HG03159 (cell line): Measurements from ENCODE around the gene TTC29.

Source experiments
- ATAC-seq: cut with Tn5 transposase; IDR thresholded peaks from one replicate; pipeline ENCODE4 v1.9.1; 2021; ENCODE audit warnings: mild to moderate bottlenecking, moderate library complexity; ENCODE audit not compliant: unreplicated experiment

Gene TTC29

GRCh38 chr4:146945556-146946374 is at the start of gene TTC29:
TTC29 (minus strand) TSS chr4:146945864; CDS start chr4:146939895, 5,969 bp downstream.
- ATAC-seq: peak; percentile 100

GRCh38 chr4:146981651-146982050 is 36.0 kb upstream of the TTC29 start:
- ATAC-seq: no peak

GRCh38 chr4:146978641-146979040 is 33.0 kb upstream of the TTC29 start:
- no peak for ATAC-seq

DNA sequence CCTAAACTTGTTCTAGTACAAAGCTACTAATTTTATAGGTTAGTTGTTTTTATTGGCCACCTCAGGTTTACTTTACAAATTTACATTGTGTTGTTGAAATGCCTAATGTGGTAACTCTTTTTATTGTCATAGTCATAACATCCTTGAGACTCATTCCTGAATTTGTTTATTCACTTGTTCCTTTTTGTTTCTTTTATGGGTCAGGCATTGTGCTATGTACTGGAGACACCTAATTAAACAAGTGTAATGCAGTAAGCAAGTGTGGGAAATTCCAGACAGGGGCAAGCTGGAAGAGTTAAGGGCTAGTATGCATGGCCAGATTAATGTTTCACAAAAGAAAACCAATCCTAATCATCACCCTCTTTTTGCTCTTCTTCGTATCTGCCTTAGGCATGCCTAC is 30.5 kb upstream of the TTC29 start:
- ATAC-seq: no peak

DNA sequence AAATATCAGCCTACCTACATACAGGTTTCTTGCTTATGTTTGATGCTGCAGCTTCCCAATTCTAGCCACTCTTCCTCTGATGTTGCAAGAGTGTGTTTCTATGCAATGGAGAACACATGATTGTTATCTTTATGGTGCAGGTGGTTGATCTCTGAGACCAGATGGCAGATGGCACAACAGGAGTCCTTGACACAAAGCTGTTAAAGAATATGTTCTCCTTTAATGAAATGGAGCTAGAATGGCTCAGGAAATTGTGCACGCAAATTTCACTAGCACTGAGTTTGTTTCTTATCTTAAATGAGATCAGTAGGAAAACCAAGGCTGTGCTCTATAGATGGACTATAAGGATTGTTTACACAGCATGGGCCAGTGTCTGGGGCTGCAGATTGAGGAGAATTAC is 29.9 kb upstream of the TTC29 start:
- no peak for ATAC-seq

- ATAC-seq: no peak
Measured at GRCh38 chr4:146975036-146975435, 29.4 kb upstream of the TTC29 start.

GRCh38 chr4:146972036-146972435 is 26.4 kb upstream of the TTC29 start:
- ATAC-seq: no peak

DNA sequence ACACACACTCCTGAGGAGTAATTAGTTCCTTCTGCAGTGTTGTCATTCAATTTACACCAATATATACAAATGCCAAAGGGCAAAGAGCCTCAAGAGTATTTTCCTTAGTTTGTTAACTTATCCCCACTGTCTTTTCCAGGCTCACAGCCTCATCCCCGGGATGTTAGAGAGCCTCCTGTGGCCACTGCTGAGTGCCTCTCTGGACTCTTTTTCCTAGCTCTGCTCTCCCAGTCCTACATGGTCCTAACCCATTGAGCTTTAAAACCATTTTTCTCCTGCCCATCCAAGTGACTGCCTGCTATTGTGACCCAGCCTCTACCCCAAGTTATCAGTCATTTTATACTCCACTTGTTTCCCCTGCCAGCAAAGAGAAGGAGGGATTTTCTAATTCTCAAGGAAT is 23.5 kb upstream of the TTC29 start:
- no peak for ATAC-seq

- no peak for ATAC-seq
Measured at GRCh38 chr4:146960634-146961033, 15.0 kb upstream of the TTC29 start.

DNA sequence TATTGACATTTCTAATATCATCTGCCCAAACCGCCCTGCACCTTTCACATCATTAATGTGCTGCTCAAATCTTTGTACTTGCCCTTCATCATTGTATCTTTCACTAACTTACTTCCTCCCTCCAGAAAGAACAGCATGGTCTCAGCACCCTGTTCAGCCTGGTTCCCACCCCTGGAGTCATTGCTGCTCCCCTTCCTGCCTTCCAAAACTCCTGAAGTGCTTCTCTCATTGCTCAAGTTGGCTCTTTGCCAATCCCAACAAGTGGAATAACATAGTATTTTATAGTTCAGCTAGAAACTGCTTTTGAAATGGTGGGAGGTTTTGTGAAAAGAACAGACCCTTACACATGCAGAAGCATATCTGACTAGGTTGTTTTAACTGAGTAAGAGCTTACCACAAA is 14.0 kb upstream of the TTC29 start:
- no peak for ATAC-seq

- no peak for ATAC-seq
Measured at GRCh38 chr4:146957237-146957636, 11.6 kb upstream of the TTC29 start.

DNA sequence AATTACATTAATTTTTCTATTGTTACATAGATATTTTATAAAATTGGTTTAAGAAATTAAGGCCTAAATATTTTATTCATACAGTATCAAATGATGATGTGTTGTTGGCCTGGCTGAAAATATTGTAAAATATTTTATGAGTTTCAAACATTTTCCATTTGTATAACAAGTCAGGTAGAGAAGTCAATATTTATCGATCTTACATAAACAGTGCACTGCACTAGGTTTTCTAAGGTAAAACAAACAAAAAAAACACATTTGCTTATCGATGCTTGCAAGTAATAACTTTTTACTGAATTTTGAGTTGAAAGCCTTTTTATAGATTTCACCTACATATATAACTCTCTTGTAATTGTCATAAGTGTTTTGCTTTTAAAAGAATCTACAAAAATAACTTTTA is 7.2 kb upstream of the TTC29 start:
- ATAC-seq: no peak

GRCh38 chr4:146949559-146949958 is 3.9 kb upstream of the TTC29 start:
- ATAC-seq: no peak

- no peak for ATAC-seq
Measured at GRCh38 chr4:146943691-146944375, 1.8 kb downstream of the TTC29 start.

DNA sequence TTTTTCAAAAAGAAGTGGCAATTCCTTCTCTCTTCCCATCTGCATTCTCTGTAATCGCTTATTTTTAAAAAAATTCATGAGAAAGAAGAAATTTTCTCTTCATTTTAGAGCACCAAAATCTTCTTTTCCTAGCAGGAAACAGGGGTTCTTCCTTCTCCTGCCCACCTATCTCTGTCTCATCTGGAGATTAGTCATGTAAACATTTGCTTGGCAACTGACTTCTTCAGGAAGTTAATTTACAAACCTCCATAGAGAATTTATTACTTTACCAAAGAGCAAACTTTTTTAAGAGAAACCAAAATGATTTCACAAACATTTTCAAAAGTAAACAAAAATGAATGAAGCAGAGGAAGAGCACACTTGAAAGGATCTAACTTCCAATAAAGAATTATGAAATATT is 13.5 kb downstream of the TTC29 start:
- no peak for ATAC-seq

GRCh38 chr4:146930673-146931072 is 15.0 kb downstream of the TTC29 start:
- no peak for ATAC-seq

GRCh38 chr4:146927695-146928094 is 18.0 kb downstream of the TTC29 start:
- no peak for ATAC-seq

- peak; percentile 65 for ATAC-seq
Measured at GRCh38 chr4:146916479-146917076, 29.1 kb downstream of the TTC29 start.

DNA sequence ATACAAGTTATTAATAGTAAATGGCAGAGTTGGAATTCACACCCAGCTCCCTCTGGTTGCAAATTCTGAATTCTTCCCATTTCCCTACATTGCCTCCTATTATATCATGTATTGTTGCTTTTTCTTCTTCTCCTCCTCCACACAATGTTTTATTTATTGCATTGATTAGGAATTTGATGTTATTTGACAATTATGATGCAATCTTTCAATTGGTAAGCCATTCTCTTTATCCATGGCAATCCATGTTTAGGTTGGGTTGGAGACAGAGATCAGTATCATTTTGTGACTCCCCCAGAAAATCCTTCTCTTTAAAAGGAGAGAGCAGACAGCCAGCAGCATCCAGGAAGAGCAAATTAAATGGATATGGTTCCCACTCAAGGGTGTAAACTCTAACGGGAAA is 30.5 kb downstream of the TTC29 start:
- ATAC-seq: no peak

GRCh38 chr4:146900295-146900694 is 45.4 kb downstream of the TTC29 start:
- ATAC-seq: no peak

- ATAC-seq: no peak
Measured at GRCh38 chr4:146890301-146890700, 55.4 kb downstream of the TTC29 start.

DNA sequence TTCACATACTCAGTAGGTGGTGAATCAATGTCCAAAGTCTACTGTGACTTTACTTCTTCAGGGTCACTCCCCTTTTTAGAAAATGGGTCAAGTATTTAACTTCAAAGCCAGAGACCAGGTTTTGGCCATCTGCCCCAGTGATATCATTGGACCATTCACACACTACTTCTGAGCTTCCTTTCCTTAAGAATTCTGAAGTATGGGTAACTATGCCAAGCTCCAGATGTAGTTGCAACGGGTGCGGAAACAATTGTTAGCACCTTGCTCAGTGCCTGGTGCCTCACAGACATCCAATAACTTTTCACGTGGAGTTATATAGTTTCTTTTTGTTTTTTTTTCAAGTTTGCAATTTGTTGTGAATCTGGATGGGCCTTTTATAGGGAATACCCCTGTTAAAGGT is 62.6 kb downstream of the TTC29 start:
- no peak for ATAC-seq
